ENCODE measurements around the gene PPP1R26. TPM values are rescaled to one million over a fixed set of nuclear protein-coding genes. Genes with fewer than 3 reads are reported as not detected.

The PPP1R26 gene
- total and polyA plus RNA-seq, 2 of the 4 experiments (the other 2 are of a cell fraction) = 3.8 to 5.6 TPM

DNA sequence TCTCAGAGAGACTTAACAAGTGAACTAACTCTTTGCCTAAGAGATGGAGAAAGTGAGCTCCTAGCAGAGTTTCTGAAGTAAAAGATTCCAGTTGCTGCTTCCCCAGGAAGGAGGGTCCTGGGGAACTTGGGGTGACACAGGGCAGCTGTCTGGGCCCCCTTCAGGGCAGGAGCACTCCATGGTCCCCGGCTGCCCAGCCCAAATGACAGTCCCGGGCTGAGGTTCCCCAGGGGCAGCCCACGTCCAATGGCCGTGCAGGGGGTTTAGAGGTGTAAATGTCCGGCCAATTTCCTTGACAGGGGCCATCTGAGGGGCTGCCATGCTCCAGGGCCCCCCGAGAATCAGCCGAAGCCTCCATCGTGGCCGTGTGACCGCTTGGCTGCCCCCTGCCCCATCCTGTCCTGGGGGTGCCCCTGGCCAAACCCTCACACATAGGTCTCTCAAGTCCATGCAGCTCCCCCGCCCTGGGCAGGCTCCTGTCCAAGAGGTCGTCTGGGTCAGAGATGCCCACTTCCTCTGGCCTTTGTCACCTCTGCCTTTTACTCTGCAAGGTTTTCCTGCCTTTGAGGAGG lies 5.5 kb upstream of the PPP1R26 start:
- TF ChIP-seq, protein P1, sequence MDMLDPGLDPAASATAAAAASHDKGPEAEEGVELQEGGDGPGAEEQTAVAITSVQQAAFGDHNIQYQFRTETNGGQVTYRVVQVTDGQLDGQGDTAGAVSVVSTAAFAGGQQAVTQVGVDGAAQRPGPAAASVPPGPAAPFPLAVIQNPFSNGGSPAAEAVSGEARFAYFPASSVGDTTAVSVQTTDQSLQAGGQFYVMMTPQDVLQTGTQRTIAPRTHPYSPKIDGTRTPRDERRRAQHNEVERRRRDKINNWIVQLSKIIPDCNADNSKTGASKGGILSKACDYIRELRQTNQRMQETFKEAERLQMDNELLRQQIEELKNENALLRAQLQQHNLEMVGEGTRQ (IDR thresholded peaks at IDR 0.05; ENCODE audit: low read depth, low read length) = no peak
- TF ChIP-seq FOS (IDR thresholded peaks at IDR 0.05; ENCODE audit: low read depth, low read length) (no peak), RFX5 (IDR thresholded peaks at IDR 0.05; ENCODE audit: low read depth, low read length) (no peak), MAZ (IDR thresholded peaks at IDR 0.05; ENCODE audit: borderline replicate concordance, low read depth, low read length) (no peak), MXI1 (IDR thresholded peaks at IDR 0.05; ENCODE audit: borderline replicate concordance, low read depth, low read length) (no peak), RAD21 (IDR thresholded peaks at IDR 0.05; ENCODE audit: low read length) (no peak), MAFK (IDR thresholded peaks at IDR 0.05; ENCODE audit: low read depth, low read length) (no peak), CEBPB (IDR thresholded peaks at IDR 0.05; ENCODE audit: low read depth, low read length) (no peak), RCOR1 (IDR thresholded peaks at IDR 0.05; ENCODE audit: insufficient replicate concordance, low read length) (no peak), BHLHE40 (IDR thresholded peaks at IDR 0.05; ENCODE audit: low read depth, low read length) (no peak), CHD1 (IDR thresholded peaks at IDR 0.05; ENCODE audit: low read depth, low read length) (no peak)
- H2BK15ac ChIP-seq (ENCODE audit: low read depth, low read length) = no peak overlapping the region
- DNase-seq = no peak
- BruUV-seq (replicated peaks) = no TSS peak
- no peak for ATAC-seq (ENCODE audit: low read depth)
- H4K20me1 ChIP-seq (ENCODE audit: insufficient read depth, low read length) = no peaks in the 10 kb centered on the region
- dilution Hi-C loops (cut with HindIII; ENCODE audit: low sequenced_read_pairs, unreplicated experiment) (no loop called here), intact Hi-C loops (cut with micrococcal nuclease) (no loop called here), in situ Hi-C loops (cut with MboI; ENCODE audit: low sequenced_read_pairs) (no loop called here)
- H4K8ac ChIP-seq (ENCODE audit: low read depth in 2 of 2, low read length in 2 of 2) = no peak overlapping the region
- no peak overlapping the region for H2BK120ac ChIP-seq (ENCODE audit: low read depth, low read length)
- no peak overlapping the region for H4K5ac ChIP-seq (ENCODE audit: low read depth, low read length)
- no peak overlapping the region for H2BK5ac ChIP-seq (ENCODE audit: low read depth, low read length, poor library complexity, severe bottlenecking)
- no peak overlapping the region for H4K91ac ChIP-seq (ENCODE audit: insufficient read depth, low read depth, low read length)
- H3K79me1 ChIP-seq (ENCODE audit: low read depth in 1 of 2, low read length in 2 of 2) = no peaks in the 10 kb centered on the region
- no peak overlapping the region for H3K4me3 ChIP-seq (ENCODE audit: insufficient read depth, low read depth, low read length)
- H3K18ac ChIP-seq (ENCODE audit: low read depth, low read length) = no peak overlapping the region
- no peak overlapping the region for H3K9ac ChIP-seq (ENCODE audit: low read depth, low read length)
- H3K4me2 ChIP-seq (ENCODE audit: low read depth, low read length) = no peak overlapping the region
- no peak overlapping the region for H3K23ac ChIP-seq (ENCODE audit: low read depth, low read length)
- H3K4ac ChIP-seq (ENCODE audit: low read depth, low read length) = no peak overlapping the region
- H3K56ac ChIP-seq (ENCODE audit: extremely low read depth, insufficient read depth, low read length) = no peak overlapping the region
- no peak overlapping the region for H2BK20ac ChIP-seq (ENCODE audit: low read depth, low read length)
- H2AK9ac ChIP-seq (replicated peaks; ENCODE audit: low read depth, low read length, poor library complexity) = no peak overlapping the region
- H3K4me1 ChIP-seq (ENCODE audit: control insufficient read depth, insufficient read depth, low read length) = peaks cover 2% of the 10 kb centered on the region; the same call in 1 of the 2 replicates
- no peak overlapping the region for H2AK5ac ChIP-seq (ENCODE audit: low read depth, low read length)
- H3K36me3 ChIP-seq (ENCODE audit: control insufficient read depth, insufficient read depth, low read length) = no peaks in the 10 kb centered on the region
- H3K9me1 ChIP-seq (ENCODE audit: insufficient read depth, low read length) = no peaks in the 10 kb centered on the region; the same call in 1 of the 2 replicates
- H2AFZ ChIP-seq (replicated peaks; ENCODE audit: low read length, poor library complexity) = no peak overlapping the region
- no peaks in the 10 kb centered on the region for H3K27me3 ChIP-seq (ENCODE audit: control insufficient read depth, insufficient read depth, low read length)
- no CpG with 5 or more reads among the region's 12 CpGs for WGBS, 2 experiments (ENCODE audit: extremely low coverage in 2 of 2, insufficient read length in 1 of 2)
- POLR2A ChIA-PET (ENCODE audit: unreplicated experiment) = no interaction called here
- CTCF ChIA-PET = no interaction called here
- H3K27ac ChIP-seq (ENCODE audit: insufficient read depth, low read length) = no peak overlapping the region
- H3K14ac ChIP-seq (replicated peaks; ENCODE audit: low read depth, low read length) = no peak overlapping the region
- no peaks in the 10 kb centered on the region for H3K9me3 ChIP-seq (ENCODE audit: control insufficient read depth, insufficient read depth, low read length)
